Activated gamma-delta T cell treated with Interleukin-2 at 50 U/mL for 16 hours (primary cell): Measurements from ENCODE around the gene LZTFL1.

Experiments
- DNase-seq: peaks from one replicate; pipeline ENCODE4 v3.0.0-alpha.2; 2020

The LZTFL1 gene

GRCh38 chr3:45841757-45842491 lies at the start of gene LZTFL1:
Gene LZTFL1, minus strand, starts transcription at chr3:45842119. Its CDS starts 128 bp downstream, at chr3:45841991.
- peak; percentile 84 for DNase-seq

- no peak for DNase-seq
Measured at GRCh38 chr3:45890405-45890804, 48.5 kb upstream of the LZTFL1 start.

GRCh38 chr3:45889337-45889736 lies 47.4 kb upstream of the LZTFL1 start:
- no peak for DNase-seq

GRCh38 chr3:45887759-45888511 lies 46.0 kb upstream of the LZTFL1 start:
- DNase-seq, result no peak

- no peak for DNase-seq
Measured at GRCh38 chr3:45887285-45887684, 45.4 kb upstream of the LZTFL1 start.

GRCh38 chr3:45885979-45886705 lies 44.2 kb upstream of the LZTFL1 start, which contains the start of gene CCR9:
Gene CCR9, plus strand, starts transcription at chr3:45886543. Its CDS starts 8,391 bp downstream, at chr3:45894934.
- no peak for DNase-seq

GRCh38 chr3:45884368-45885201 lies 42.7 kb upstream of the LZTFL1 start:
- no peak for DNase-seq

GRCh38 chr3:45881078-45882022 lies 39.4 kb upstream of the LZTFL1 start:
- peak; percentile 57 for DNase-seq

- DNase-seq, result no peak
Measured at GRCh38 chr3:45880725-45881077, 38.8 kb upstream of the LZTFL1 start.

- no peak for DNase-seq
Measured at GRCh38 chr3:45878124-45878523, 36.2 kb upstream of the LZTFL1 start.

GRCh38 chr3:45874677-45875346 lies 32.9 kb upstream of the LZTFL1 start:
- no peak for DNase-seq

- no peak for DNase-seq
Measured at GRCh38 chr3:45873638-45874037, 31.7 kb upstream of the LZTFL1 start.

- no peak for DNase-seq
Measured at GRCh38 chr3:45873036-45873435, 31.1 kb upstream of the LZTFL1 start.

GRCh38 chr3:45872569-45872968 lies 30.6 kb upstream of the LZTFL1 start:
- DNase-seq, result no peak

- no peak for DNase-seq
Measured at GRCh38 chr3:45871780-45872179, 29.9 kb upstream of the LZTFL1 start.

GRCh38 chr3:45870099-45870498 lies 28.2 kb upstream of the LZTFL1 start:
- DNase-seq, result peak; percentile 74

GRCh38 chr3:45869638-45870037 lies 27.7 kb upstream of the LZTFL1 start:
- no peak for DNase-seq

GRCh38 chr3:45868650-45869049 lies 26.7 kb upstream of the LZTFL1 start:
- DNase-seq, result no peak

- DNase-seq, result no peak
Measured at GRCh38 chr3:45868213-45868612, 26.3 kb upstream of the LZTFL1 start.

- DNase-seq, result no peak
Measured at GRCh38 chr3:45865563-45865962, 23.6 kb upstream of the LZTFL1 start.
